ENCODE measurements around the gene SHMT2.

Gene SHMT2

DNA sequence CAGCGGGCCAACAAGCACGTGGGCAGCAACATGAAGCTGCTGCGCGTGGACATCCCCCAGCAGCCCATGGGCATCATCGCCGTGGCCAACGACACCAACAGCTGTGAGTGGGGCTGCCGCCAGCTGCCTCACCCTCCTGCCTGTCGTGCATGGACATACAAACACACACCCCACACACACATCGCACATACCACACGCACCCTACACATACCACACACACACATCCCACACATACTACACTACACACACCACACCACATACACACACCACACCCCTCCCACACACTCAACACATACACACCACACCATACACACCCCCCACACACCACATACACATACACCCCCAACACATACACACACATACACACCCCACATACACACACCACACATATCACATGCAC, 38.1 kb upstream of the SHMT2 start:
- DNase-seq (ENCODE audit: low read depth) = no peak
- TF ChIP-seq, protein P1, sequence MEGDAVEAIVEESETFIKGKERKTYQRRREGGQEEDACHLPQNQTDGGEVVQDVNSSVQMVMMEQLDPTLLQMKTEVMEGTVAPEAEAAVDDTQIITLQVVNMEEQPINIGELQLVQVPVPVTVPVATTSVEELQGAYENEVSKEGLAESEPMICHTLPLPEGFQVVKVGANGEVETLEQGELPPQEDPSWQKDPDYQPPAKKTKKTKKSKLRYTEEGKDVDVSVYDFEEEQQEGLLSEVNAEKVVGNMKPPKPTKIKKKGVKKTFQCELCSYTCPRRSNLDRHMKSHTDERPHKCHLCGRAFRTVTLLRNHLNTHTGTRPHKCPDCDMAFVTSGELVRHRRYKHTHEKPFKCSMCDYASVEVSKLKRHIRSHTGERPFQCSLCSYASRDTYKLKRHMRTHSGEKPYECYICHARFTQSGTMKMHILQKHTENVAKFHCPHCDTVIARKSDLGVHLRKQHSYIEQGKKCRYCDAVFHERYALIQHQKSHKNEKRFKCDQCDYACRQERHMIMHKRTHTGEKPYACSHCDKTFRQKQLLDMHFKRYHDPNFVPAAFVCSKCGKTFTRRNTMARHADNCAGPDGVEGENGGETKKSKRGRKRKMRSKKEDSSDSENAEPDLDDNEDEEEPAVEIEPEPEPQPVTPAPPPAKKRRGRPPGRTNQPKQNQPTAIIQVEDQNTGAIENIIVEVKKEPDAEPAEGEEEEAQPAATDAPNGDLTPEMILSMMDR (IDR thresholded peaks at IDR 0.05; ENCODE audit: insufficient read depth, low read depth, low read length, missing control alignments) = no peak
- no peak overlapping the region for H3K4me3 ChIP-seq (ENCODE audit: low read depth, low read length)

DNA sequence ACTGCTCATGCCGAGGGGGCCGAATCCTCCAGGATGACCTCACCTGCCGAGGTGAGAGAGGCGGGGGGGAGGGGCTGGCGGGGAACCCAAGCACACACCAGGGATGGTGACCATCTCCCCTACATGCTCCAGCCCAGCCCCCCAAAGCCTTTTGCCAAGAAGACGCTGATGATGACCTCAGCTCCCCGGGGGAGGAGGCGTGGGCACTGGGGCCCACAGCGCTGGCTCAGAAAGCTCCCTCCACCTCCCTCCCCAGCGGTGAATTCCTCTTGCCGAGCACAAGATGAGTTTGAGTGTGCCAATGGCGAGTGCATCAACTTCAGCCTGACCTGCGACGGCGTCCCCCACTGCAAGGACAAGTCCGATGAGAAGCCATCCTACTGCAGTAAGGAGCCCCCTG, 36.6 kb upstream of the SHMT2 start:
- TF ChIP-seq, protein P1 (IDR thresholded peaks at IDR 0.05; ENCODE audit: insufficient read depth, low read depth, low read length, missing control alignments) = no peak
- no peak for DNase-seq (ENCODE audit: low read depth)
- no peak overlapping the region for H3K4me3 ChIP-seq (ENCODE audit: low read depth, low read length)

- DNase-seq (ENCODE audit: low read depth) = no peak
- no peak overlapping the region for H3K4me3 ChIP-seq (ENCODE audit: low read depth, low read length)
- TF ChIP-seq, protein P1 (IDR thresholded peaks at IDR 0.05; ENCODE audit: insufficient read depth, low read depth, low read length, missing control alignments) = no peak
Measured at GRCh38 chr12:57193706-57194245, 35.7 kb upstream of the SHMT2 start.

- no peak overlapping the region for H3K4me3 ChIP-seq (ENCODE audit: low read depth, low read length)
- no peak for DNase-seq (ENCODE audit: low read depth)
- TF ChIP-seq, protein P1 (IDR thresholded peaks at IDR 0.05; ENCODE audit: insufficient read depth, low read depth, low read length, missing control alignments) = no peak
Measured at GRCh38 chr12:57194253-57194652, 35.3 kb upstream of the SHMT2 start.

GRCh38 chr12:57195186-57195585, 34.3 kb upstream of the SHMT2 start:
- DNase-seq (ENCODE audit: low read depth) = no peak
- TF ChIP-seq, protein P1 (IDR thresholded peaks at IDR 0.05; ENCODE audit: insufficient read depth, low read depth, low read length, missing control alignments) = no peak
- no peak overlapping the region for H3K4me3 ChIP-seq (ENCODE audit: low read depth, low read length)

GRCh38 chr12:57195611-57196371, 33.7 kb upstream of the SHMT2 start:
- DNase-seq (ENCODE audit: low read depth) = no peak
- TF ChIP-seq, protein P1 (IDR thresholded peaks at IDR 0.05; ENCODE audit: insufficient read depth, low read depth, low read length, missing control alignments) = no peak
- H3K4me3 ChIP-seq (ENCODE audit: low read depth, low read length) = no peak overlapping the region

DNA sequence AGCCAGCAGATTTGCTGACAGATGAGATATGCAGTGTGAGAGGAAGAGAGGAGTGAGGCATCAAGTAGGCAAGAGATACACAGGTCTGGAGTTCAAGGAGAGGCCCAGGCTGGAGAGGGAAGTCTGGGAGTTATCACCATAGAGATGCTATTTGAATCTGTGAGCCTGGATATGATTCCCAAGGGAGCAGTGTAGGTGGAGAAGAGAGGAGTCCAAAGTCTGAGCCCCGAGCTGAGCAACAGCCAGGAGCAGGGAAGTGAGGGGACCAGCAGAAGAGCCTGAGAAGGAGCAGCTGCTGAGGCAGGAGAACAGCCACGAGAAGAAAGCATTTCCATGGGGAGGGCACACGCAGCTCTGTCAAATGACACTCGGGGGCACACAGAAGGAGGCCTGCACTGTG, 33.1 kb upstream of the SHMT2 start:
- no peak overlapping the region for H3K4me3 ChIP-seq (ENCODE audit: low read depth, low read length)
- DNase-seq (ENCODE audit: low read depth) = no peak
- TF ChIP-seq, protein P1 (IDR thresholded peaks at IDR 0.05; ENCODE audit: insufficient read depth, low read depth, low read length, missing control alignments) = no peak
